Fibroblast of lung (primary cell): Measurements from ENCODE around the gene KIF13A.

Source experiments
- CTCF ChIP-seq, 2 donors: IDR thresholded peaks in 1 of 2; conservative IDR thresholded peaks in 1 of 2; 1 replicate in 1 of 2; 2 replicates in 1 of 2; pipeline ENCODE4 v1.5.1; 2011 to 2012; ENCODE audit warnings: low read length in 2 of 2, control low read depth in 1 of 2, inconsistent platforms in 1 of 2, low read depth in 1 of 2, mild to moderate bottlenecking in 1 of 2
- EZH2 ChIP-seq: IDR thresholded peaks from 2 replicates; pipeline ENCODE4 v1.5.1; 2012; ENCODE audit warnings: low read length, control low read depth, mild to moderate bottlenecking; ENCODE audit errors: missing control alignments

- TF ChIP-seq CTCF (conservative IDR thresholded peaks at IDR 0.05 in 1 of 2, IDR thresholded peaks at IDR 0.05 in 1 of 2; ENCODE audit: low read depth in 1 of 2, low read length in 2 of 2) (no peak), EZH2 (no peak)
Observed at GRCh38 chr6:17842014-17842776, 145.2 kb downstream of the KIF13A start.
